ENCODE measurements around the gene ZBTB21. TPM values are rescaled to one million over a fixed set of nuclear protein-coding genes. Genes with fewer than 3 reads are reported as not detected.

The ZBTB21 gene
- total RNA-seq, 1 experiment from 2014 or later: 18.1 TPM

DNA sequence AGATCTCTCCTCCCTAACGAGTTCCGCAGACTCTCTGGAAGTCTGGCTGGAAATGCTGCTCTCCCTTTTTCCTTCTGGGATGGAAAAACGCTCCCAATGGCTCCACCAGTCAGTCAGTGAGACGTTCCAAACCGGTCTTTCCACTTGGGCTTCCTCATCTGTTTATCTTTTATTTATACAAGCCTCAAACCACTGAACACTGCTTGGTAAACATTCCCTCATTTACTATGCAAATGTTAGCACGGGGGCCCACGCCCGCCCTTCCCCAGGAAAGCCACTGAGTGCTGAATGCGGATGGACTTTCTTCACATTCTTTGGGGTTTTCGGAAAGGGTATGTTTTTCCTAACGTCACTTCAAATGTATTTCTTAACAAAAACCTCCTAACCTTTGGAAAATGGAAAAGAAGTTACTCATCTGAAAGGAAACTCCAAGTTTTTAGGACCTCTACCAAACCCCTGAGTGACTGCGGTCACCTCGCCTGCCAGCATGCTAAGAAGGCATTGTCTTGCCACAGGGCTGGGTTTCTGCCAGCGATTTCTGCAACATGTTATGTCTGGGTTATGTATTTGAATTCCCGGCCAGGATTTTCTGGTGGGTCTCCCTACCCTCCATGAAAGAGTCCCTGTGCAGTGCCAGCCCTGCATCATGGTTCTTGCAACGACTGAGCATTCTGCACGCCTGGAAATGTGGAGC is 47.0 kb upstream of the ZBTB21 start:
- no CpG with 5 or more reads among the region's 17 CpGs for WGBS (ENCODE audit: extremely low coverage, insufficient read length, low lambda C conversion rate)

More for the DNA sequence above, 47.0 kb upstream of the ZBTB21 start:
- Histone ChIP-seq H4K5ac (ENCODE audit: insufficient read length, low read depth, low read length) (no peak overlapping the region), H3K14ac (ENCODE audit: insufficient read depth, low read length) (no peak overlapping the region), H3K23me2 (ENCODE audit: insufficient read length, low read depth, low read length, poor library complexity, severe bottlenecking) (no peaks in the 10 kb centered on the region), H3K4me2 (ENCODE audit: insufficient read depth, insufficient read length, low read length) (no peak overlapping the region), H2BK12ac (ENCODE audit: insufficient read length, low read depth, low read length) (no peak overlapping the region), H2BK15ac (ENCODE audit: low read depth, low read length) (no peak overlapping the region), H3K4me1 (ENCODE audit: insufficient read depth, low read length) (peaks cover 3% of the 10 kb centered on the region; the same call in 1 of the 2 replicates), H4K20me1 (ENCODE audit: control insufficient read depth, insufficient read depth, insufficient read length) (no peaks in the 10 kb centered on the region), H3K56ac (ENCODE audit: insufficient read length, low read depth, low read length) (no peak overlapping the region), H2AK5ac (ENCODE audit: insufficient read length, low read length) (no peak overlapping the region), H2AFZ (ENCODE audit: low read length) (no peak overlapping the region), H2BK5ac (ENCODE audit: insufficient read length, low read length) (no peak overlapping the region), H3K27me3 (ENCODE audit: insufficient read depth, low read length) (no peaks in the 10 kb centered on the region), H3K79me2 (ENCODE audit: insufficient read depth, low read length) (no peaks in the 10 kb centered on the region), H2BK20ac (ENCODE audit: low read depth, low read length, poor library complexity, severe bottlenecking) (no peak overlapping the region), H3K4ac (ENCODE audit: low read depth, low read length) (no peak overlapping the region), H3K27ac (ENCODE audit: insufficient read length, low read depth, low read length) (no peak overlapping the region), H3T11ph (ENCODE audit: low read length) (no peak overlapping the region), H3K79me1 (ENCODE audit: insufficient read depth, low read depth, low read length, poor library complexity, severe bottlenecking) (no peaks in the 10 kb centered on the region), H3K23ac (ENCODE audit: insufficient read length, low read depth, low read length) (no peak overlapping the region), H2BK120ac (ENCODE audit: low read depth, low read length, poor library complexity, severe bottlenecking) (no peak overlapping the region), H3K18ac (ENCODE audit: insufficient read length, low read depth, low read length) (no peak overlapping the region), H3K9ac (ENCODE audit: extremely low read depth, insufficient read length, low read length) (no peak overlapping the region), H3K9me3 (ENCODE audit: control insufficient read depth, low read depth, low read length) (no peaks in the 10 kb centered on the region), H4K8ac (replicated peaks; ENCODE audit: insufficient read length, low read depth, low read length) (no peak overlapping the region), H4K91ac (ENCODE audit: insufficient read length, low read depth, low read length) (no peak overlapping the region)
- TF ChIP-seq, protein P1, sequence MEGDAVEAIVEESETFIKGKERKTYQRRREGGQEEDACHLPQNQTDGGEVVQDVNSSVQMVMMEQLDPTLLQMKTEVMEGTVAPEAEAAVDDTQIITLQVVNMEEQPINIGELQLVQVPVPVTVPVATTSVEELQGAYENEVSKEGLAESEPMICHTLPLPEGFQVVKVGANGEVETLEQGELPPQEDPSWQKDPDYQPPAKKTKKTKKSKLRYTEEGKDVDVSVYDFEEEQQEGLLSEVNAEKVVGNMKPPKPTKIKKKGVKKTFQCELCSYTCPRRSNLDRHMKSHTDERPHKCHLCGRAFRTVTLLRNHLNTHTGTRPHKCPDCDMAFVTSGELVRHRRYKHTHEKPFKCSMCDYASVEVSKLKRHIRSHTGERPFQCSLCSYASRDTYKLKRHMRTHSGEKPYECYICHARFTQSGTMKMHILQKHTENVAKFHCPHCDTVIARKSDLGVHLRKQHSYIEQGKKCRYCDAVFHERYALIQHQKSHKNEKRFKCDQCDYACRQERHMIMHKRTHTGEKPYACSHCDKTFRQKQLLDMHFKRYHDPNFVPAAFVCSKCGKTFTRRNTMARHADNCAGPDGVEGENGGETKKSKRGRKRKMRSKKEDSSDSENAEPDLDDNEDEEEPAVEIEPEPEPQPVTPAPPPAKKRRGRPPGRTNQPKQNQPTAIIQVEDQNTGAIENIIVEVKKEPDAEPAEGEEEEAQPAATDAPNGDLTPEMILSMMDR (conservative IDR thresholded peaks at IDR 0.05): no peak
- peaks cover 17% of the 10 kb centered on the region for H3K27me3 Mint-ChIP-seq (ENCODE audit: low read depth)
- H3K36me3 Mint-ChIP-seq (ENCODE audit: insufficient read depth in 1 of 3, low read depth in 3 of 3): peaks cover 2 to 7% (median 4%) of the 10 kb centered on the region in 3 experiments; a peak in 4 of 7 replicates
- DNase-seq: no peak
- H3K9me3 Mint-ChIP-seq: peaks cover 4 to 9% of the 10 kb centered on the region in 2 experiments; a peak in 3 of 5 replicates
- H3K4me3 Mint-ChIP-seq: no peak overlapping the region
- peak overlapping the region in 2 of 3 experiments; percentile 12 to 16; a peak in 1 of 7 replicates for H3K27ac Mint-ChIP-seq
- peaks cover 27 to 35% of the 10 kb centered on the region in 2 experiments for H3K4me1 Mint-ChIP-seq
